Measurements from ENCODE around the gene MUC22.
"Not testable (repeated sequence)": the region's sequence is repeated elsewhere in the genome, so short reads cannot be mapped to it uniquely, and the experiment has no call there.

MUC22 gene

DNA sequence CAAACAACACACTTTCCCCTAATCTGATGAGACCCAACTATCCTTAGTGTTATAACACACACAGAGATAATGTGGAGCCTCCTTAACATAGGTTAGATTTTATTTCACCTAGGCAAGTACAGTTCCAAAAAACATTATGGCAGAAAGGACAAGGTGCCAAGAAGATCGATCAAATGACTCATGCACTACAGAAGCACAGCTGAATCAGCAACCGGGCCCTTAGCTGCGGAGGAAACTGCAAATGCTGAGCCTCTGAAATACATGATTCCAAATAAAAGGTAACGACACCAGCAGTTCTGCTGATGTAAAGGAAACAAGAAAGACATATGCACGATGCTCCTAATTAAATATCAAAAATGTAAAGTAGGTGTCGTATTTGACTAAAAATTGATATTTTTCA is 46.6 kb upstream of the MUC22 start:
- TF ChIP-seq, protein P1, sequence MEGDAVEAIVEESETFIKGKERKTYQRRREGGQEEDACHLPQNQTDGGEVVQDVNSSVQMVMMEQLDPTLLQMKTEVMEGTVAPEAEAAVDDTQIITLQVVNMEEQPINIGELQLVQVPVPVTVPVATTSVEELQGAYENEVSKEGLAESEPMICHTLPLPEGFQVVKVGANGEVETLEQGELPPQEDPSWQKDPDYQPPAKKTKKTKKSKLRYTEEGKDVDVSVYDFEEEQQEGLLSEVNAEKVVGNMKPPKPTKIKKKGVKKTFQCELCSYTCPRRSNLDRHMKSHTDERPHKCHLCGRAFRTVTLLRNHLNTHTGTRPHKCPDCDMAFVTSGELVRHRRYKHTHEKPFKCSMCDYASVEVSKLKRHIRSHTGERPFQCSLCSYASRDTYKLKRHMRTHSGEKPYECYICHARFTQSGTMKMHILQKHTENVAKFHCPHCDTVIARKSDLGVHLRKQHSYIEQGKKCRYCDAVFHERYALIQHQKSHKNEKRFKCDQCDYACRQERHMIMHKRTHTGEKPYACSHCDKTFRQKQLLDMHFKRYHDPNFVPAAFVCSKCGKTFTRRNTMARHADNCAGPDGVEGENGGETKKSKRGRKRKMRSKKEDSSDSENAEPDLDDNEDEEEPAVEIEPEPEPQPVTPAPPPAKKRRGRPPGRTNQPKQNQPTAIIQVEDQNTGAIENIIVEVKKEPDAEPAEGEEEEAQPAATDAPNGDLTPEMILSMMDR (IDR thresholded peaks at IDR 0.05; ENCODE audit: low read depth, low read length): no peak
- TF ChIP-seq EZH2phosphoT487 (IDR thresholded peaks at IDR 0.05; ENCODE audit: low read depth): no peak
- peaks cover 8% of the 10 kb centered on the region for H3K27me3 ChIP-seq (ENCODE audit: low read depth, low read length)
- no peak overlapping the region for H2AFZ ChIP-seq (ENCODE audit: low read depth, low read length)
- H4K20me1 ChIP-seq (ENCODE audit: insufficient read depth, low read length): no peaks in the 10 kb centered on the region
- H3K9ac ChIP-seq (ENCODE audit: low read length): no peak overlapping the region
- H3K4me1 ChIP-seq (ENCODE audit: low read length): no peaks in the 10 kb centered on the region; the same call in 1 of the 2 replicates
- H3K36me3 ChIP-seq (replicated peaks; ENCODE audit: low read depth, low read length): no peaks in the 10 kb centered on the region
- no peaks in the 10 kb centered on the region for H3K79me2 ChIP-seq (ENCODE audit: low read length)
- no peak overlapping the region for H3K27ac ChIP-seq (ENCODE audit: low read length)
- H3K9me3 ChIP-seq (ENCODE audit: insufficient read depth, low read length): no peaks in the 10 kb centered on the region
- no peak overlapping the region for H3K4me2 ChIP-seq (ENCODE audit: low read length)
- no peak overlapping the region for H3K4me3 ChIP-seq (ENCODE audit: low read length)

DNA sequence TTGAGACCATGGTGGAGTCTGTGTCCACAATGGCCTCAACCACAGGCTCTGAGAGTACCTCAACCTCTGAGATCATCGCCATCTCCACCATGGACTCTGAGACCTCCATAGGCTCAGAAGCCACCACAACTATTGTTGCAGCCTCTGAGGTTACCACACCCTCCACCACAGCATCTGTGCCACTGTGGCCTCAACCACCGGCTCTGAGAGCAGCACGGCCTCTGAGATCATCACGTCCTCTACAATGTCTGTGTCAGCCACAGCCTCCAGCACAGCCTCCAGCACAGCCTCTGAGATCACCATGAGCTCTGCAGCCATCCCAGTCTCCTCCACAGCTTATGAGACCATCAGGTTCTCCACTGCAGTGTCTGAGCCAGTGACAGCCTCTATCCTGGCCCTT is 46.2 kb upstream of the MUC22 start:
- Histone ChIP-seq H3K4me2 (ENCODE audit: low read length) (no peak overlapping the region), H4K20me1 (ENCODE audit: insufficient read depth, low read length) (no peaks in the 10 kb centered on the region), H3K9ac (ENCODE audit: low read length) (no peak overlapping the region), H3K9me3 (ENCODE audit: insufficient read depth, low read length) (no peaks in the 10 kb centered on the region), H3K79me2 (ENCODE audit: low read length) (no peaks in the 10 kb centered on the region), H3K4me1 (ENCODE audit: low read length) (peaks cover 3% of the 10 kb centered on the region), H3K27me3 (ENCODE audit: low read depth, low read length) (peaks cover 8% of the 10 kb centered on the region), H2AFZ (ENCODE audit: low read depth, low read length) (no peak overlapping the region), H3K4me3 (ENCODE audit: low read length) (no peak overlapping the region), H3K36me3 (replicated peaks; ENCODE audit: low read depth, low read length) (no peaks in the 10 kb centered on the region), H3K27ac (ENCODE audit: low read length) (no peak overlapping the region)
- TF ChIP-seq, protein P1 (IDR thresholded peaks at IDR 0.05; ENCODE audit: low read depth, low read length): no peak
- no peak for TF ChIP-seq EZH2phosphoT487 (IDR thresholded peaks at IDR 0.05; ENCODE audit: low read depth)

DNA sequence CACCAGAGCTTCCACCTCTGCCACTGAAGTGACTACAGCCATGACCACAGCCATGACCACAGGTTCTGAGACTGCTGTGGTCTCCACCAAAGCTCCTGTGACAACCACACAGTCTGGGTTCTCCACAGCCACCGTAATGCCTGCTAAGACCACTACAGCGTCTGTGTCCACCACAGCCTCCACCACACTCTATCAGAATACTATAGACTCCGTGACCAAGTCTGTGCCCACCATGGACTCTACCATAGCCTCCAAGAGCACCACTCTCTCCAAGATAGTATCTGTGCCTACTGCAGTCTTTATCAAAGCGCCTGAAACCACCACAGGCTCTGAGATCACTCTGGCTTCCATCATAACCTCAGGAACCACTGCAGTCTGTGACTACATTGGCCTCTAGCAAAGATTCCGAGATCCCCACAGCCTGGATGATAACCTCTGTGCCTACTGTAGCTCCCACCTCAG is 45.1 kb upstream of the MUC22 start:
- Histone ChIP-seq H3K27me3 (ENCODE audit: low read depth, low read length) (peaks cover 8% of the 10 kb centered on the region), H3K4me3 (ENCODE audit: low read length) (no peak overlapping the region), H3K9ac (ENCODE audit: low read length) (no peak overlapping the region), H3K79me2 (ENCODE audit: low read length) (no peaks in the 10 kb centered on the region), H2AFZ (ENCODE audit: low read depth, low read length) (no peak overlapping the region), H3K4me2 (ENCODE audit: low read length) (no peak overlapping the region), H3K36me3 (replicated peaks; ENCODE audit: low read depth, low read length) (no peaks in the 10 kb centered on the region), H4K20me1 (ENCODE audit: insufficient read depth, low read length) (no peaks in the 10 kb centered on the region), H3K4me1 (ENCODE audit: low read length) (peaks cover 9% of the 10 kb centered on the region), H3K9me3 (ENCODE audit: insufficient read depth, low read length) (no peaks in the 10 kb centered on the region), H3K27ac (ENCODE audit: low read length) (no peak overlapping the region)
- no peak for TF ChIP-seq EZH2phosphoT487 (IDR thresholded peaks at IDR 0.05; ENCODE audit: low read depth)
- TF ChIP-seq, protein P1 (IDR thresholded peaks at IDR 0.05; ENCODE audit: low read depth, low read length): no peak

DNA sequence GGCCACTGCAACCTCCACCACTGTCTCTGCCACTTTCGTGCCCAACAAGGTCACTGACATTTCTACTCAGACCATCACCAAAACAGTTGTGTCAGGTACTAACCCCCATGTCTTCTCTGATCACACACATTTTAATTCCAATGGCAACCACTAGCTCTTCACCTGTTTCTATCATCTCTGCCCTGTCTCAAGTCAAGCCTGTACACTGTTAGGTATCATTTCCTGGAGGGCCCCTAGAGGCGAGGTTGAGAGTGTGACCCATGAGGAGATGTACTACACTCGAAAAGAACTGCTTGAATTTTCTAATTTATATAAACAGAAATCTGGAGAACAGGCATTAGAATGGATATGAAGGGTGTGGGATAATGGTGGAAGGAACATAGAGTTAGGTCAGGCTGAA is 44.1 kb upstream of the MUC22 start:
- peaks cover 9% of the 10 kb centered on the region for H3K4me1 ChIP-seq (ENCODE audit: low read length)
- no peak overlapping the region for H2AFZ ChIP-seq (ENCODE audit: low read depth, low read length)
- H3K36me3 ChIP-seq (replicated peaks; ENCODE audit: low read depth, low read length): no peaks in the 10 kb centered on the region
- no peaks in the 10 kb centered on the region for H3K79me2 ChIP-seq (ENCODE audit: low read length)
- no peaks in the 10 kb centered on the region for H4K20me1 ChIP-seq (ENCODE audit: insufficient read depth, low read length)
- peaks cover 4% of the 10 kb centered on the region for H3K27me3 ChIP-seq (ENCODE audit: low read depth, low read length)
- no peaks in the 10 kb centered on the region for H3K9me3 ChIP-seq (ENCODE audit: insufficient read depth, low read length)
- H3K9ac ChIP-seq (ENCODE audit: low read length): no peak overlapping the region
- H3K27ac ChIP-seq (ENCODE audit: low read length): no peak overlapping the region
- TF ChIP-seq, protein P1 (IDR thresholded peaks at IDR 0.05; ENCODE audit: low read depth, low read length): no peak
- no peak for TF ChIP-seq EZH2phosphoT487 (IDR thresholded peaks at IDR 0.05; ENCODE audit: low read depth)
- H3K4me2 ChIP-seq (ENCODE audit: low read length): no peak overlapping the region
- no peak overlapping the region for H3K4me3 ChIP-seq (ENCODE audit: low read length)

DNA sequence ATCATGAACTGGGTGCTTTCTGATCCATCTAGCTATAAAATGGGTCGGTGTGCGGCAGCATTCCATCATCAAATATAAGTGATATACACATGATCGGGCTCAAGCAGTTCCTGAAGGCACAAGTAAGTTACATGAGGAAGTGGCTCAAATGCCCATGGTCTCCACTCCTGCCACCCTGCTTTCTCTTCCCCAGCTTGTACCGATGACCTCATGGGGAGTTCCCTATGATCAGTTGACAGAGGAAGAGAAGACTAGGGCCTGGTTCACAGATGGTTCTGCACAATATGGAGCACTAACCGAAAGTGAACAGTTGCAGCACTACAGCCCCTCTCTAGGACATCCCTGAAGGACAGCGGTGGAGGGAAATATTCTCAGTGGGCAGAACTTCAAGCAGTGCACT is 41.1 kb upstream of the MUC22 start:
- H3K4me2 ChIP-seq (ENCODE audit: low read length): peak overlapping the region; percentile 25; the same call in 1 of the 2 replicates

More for the DNA sequence above, 41.1 kb upstream of the MUC22 start:
- H3K9me3 ChIP-seq (ENCODE audit: insufficient read depth, low read length); H3K27ac ChIP-seq (ENCODE audit: low read length); H4K20me1 ChIP-seq (ENCODE audit: insufficient read depth, low read length); H3K79me2 ChIP-seq (ENCODE audit: low read length); H3K4me3 ChIP-seq (ENCODE audit: low read length); H3K4me1 ChIP-seq (ENCODE audit: low read length); H2AFZ ChIP-seq (ENCODE audit: low read depth, low read length); H3K9ac ChIP-seq (ENCODE audit: low read length); H3K36me3 ChIP-seq (replicated peaks; ENCODE audit: low read depth, low read length); H3K27me3 ChIP-seq (ENCODE audit: low read depth, low read length): not testable (repeated sequence)

Data from OCI-LY3 (cell line).